ENCODE measurements around the gene SH2D3A.

GRCh38 chr19:6802336-6803035, 35.3 kb upstream of the SH2D3A start:
- TF ChIP-seq POLR2A (IDR thresholded peaks at IDR 0.05) (no peak), CTCF (IDR thresholded peaks at IDR 0.05) (no peak)

All from adrenal gland (tissue), 5 donors.